Measurements from ENCODE around the gene CNTNAP2.

The CNTNAP2 gene

GRCh38 chr7:146655928-146656797 is 539.6 kb downstream of the CNTNAP2 start:
- TF ChIP-seq, protein P1, sequence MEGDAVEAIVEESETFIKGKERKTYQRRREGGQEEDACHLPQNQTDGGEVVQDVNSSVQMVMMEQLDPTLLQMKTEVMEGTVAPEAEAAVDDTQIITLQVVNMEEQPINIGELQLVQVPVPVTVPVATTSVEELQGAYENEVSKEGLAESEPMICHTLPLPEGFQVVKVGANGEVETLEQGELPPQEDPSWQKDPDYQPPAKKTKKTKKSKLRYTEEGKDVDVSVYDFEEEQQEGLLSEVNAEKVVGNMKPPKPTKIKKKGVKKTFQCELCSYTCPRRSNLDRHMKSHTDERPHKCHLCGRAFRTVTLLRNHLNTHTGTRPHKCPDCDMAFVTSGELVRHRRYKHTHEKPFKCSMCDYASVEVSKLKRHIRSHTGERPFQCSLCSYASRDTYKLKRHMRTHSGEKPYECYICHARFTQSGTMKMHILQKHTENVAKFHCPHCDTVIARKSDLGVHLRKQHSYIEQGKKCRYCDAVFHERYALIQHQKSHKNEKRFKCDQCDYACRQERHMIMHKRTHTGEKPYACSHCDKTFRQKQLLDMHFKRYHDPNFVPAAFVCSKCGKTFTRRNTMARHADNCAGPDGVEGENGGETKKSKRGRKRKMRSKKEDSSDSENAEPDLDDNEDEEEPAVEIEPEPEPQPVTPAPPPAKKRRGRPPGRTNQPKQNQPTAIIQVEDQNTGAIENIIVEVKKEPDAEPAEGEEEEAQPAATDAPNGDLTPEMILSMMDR (conservative IDR thresholded peaks at IDR 0.05; ENCODE audit: control insufficient read depth, insufficient read depth, low read depth, low read length) = no peak
- no peak for DNase-seq (ENCODE audit: low read depth)
- no peak overlapping the region for H3K4me3 ChIP-seq (ENCODE audit: control insufficient read depth, low read depth, low read length)

DNA sequence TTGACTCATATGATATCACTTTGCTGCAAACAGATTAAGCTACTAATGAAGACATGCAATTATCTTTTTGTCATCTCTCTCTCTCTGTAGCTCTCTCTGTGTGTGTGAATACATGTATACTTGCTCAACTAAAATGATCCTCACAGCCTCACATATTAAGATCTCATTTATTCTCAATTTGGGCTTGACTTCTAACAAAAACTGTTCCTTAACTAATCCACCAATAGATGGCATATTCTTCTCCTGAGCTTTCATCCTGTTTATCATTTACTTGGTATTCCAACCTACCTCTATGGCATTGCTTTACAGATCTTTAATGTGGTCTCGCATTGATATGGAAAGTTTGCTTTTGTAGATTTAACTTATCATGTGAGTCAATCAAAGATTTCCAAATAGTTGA is 540.4 kb downstream of the CNTNAP2 start:
- TF ChIP-seq, protein P1 (conservative IDR thresholded peaks at IDR 0.05; ENCODE audit: control insufficient read depth, insufficient read depth, low read depth, low read length) = no peak
- DNase-seq (ENCODE audit: low read depth) = no peak
- H3K4me3 ChIP-seq (ENCODE audit: control insufficient read depth, low read depth, low read length) = no peak overlapping the region

GRCh38 chr7:146658604-146659003 is 542.0 kb downstream of the CNTNAP2 start:
- TF ChIP-seq, protein P1 (conservative IDR thresholded peaks at IDR 0.05; ENCODE audit: control insufficient read depth, insufficient read depth, low read depth, low read length) = no peak
- no peak for DNase-seq (ENCODE audit: low read depth)
- H3K4me3 ChIP-seq (ENCODE audit: control insufficient read depth, low read depth, low read length) = no peak overlapping the region

GRCh38 chr7:146659732-146660131 is 543.1 kb downstream of the CNTNAP2 start:
- no peak for DNase-seq (ENCODE audit: low read depth)
- TF ChIP-seq, protein P1 (conservative IDR thresholded peaks at IDR 0.05; ENCODE audit: control insufficient read depth, insufficient read depth, low read depth, low read length) = no peak
- H3K4me3 ChIP-seq (ENCODE audit: control insufficient read depth, low read depth, low read length) = no peak overlapping the region

DNA sequence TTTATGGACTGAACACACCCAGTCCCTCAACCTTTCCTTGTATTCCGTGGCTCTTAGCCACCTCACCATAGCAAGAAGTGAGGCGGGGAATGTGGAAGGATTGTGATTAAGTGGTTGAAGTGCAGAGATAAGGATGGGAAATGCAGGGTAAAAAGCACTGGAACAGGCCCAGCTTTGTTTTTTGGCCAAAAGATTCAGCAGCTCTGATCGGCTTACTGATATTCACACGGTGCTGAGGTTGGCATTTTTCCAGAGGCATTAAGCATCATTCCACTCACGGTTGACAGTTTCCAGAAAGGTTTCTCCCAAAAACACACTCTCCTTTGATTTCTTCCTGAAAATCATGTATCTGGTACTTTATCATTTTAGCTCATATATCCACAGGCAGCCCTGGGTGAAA is 544.2 kb downstream of the CNTNAP2 start:
- DNase-seq (ENCODE audit: low read depth) = no peak
- TF ChIP-seq, protein P1 (conservative IDR thresholded peaks at IDR 0.05; ENCODE audit: control insufficient read depth, insufficient read depth, low read depth, low read length) = no peak
- no peak overlapping the region for H3K4me3 ChIP-seq (ENCODE audit: control insufficient read depth, low read depth, low read length)

- no peak for DNase-seq (ENCODE audit: low read depth)
- TF ChIP-seq, protein P1 (conservative IDR thresholded peaks at IDR 0.05; ENCODE audit: control insufficient read depth, insufficient read depth, low read depth, low read length) = no peak
- no peak overlapping the region for H3K4me3 ChIP-seq (ENCODE audit: control insufficient read depth, low read depth, low read length)
These were observed 544.8 kb downstream of the CNTNAP2 start for GRCh38 chr7:146661435-146661834.

Measured in fibroblast of mammary gland (primary cell).